ENCODE data around the gene AIF1L.
A peak's percentile ranks its signal among the peaks of the same experiment; 100 is the strongest.

The AIF1L gene

DNA sequence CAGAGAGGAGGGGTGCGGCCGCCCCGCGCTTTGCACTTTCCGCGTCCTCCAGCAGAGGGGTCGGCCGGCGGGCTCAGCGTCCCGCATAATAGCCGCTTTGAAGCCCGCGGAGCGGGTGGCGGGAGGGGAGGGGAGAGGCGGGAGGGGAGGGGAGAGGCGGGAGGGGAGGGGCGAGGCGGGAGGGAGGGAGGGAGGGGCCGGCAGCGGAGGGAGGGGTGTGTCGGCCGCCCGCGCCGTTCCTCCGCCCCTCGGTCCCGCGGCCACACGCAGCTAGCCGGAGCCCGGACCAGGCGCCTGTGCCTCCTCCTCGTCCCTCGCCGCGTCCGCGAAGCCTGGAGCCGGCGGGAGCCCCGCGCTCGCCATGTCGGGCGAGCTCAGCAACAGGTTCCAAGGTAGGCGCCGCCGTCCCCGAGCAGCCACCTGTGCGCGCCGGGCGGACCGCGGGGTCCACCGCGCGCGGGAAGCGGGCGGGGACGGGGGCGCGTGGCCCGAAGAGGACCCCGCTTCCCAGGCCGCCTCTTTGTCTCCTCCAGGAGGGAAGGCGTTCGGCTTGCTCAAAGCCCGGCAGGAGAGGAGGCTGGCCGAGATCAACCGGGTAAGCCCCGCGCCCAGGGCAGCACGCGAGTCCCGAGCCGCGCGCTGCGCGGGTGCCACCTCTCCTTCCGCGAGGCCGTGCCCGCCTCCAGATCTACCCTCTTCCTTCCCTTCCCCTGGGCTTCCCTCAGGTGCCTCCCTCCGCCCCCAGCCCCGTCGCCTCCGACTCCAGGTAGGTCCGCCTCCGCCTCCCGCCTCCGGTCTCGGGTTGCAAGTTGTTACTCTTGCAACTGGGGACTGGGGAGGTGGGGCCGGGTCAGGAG is at the start of gene AIF1L:
AIF1L (plus strand) TSS at position 263 of the 857 bp plus-strand sequence; CDS start at position 362, 99 bp downstream.
- DNase-seq, result peak; percentile 8

DNA sequence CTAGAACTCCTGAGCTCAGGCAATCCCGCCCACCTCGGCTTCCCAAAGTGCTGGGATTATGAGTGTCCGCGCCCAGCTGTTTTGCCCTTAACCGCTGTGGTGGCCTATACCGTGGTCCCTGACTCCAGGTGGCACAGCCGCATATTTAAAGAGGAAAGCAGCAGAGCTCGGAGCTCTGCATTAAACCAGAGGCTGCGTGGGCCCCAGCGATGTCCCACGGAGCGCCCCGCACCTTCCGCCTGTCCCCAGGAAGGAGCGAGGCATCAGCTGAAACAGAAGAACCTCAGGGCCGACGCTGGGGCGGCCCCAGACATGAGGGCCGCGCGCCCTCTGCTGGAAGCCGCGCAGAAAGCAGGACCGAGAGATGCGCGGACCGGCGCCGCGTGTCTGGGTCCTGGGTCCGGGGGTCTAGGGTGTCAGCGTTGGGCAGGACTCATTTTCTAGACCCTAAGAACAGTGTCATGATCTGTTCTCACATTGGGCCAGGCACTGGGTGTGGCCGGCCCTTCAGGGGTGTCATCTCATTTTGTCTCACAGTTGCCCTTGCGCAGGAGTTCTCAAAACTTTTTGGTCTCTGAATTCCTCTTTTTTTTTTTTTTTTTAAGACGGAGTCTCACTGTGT is 49.6 kb upstream of the AIF1L start:
- DNase-seq, result peak; percentile 75

DNA sequence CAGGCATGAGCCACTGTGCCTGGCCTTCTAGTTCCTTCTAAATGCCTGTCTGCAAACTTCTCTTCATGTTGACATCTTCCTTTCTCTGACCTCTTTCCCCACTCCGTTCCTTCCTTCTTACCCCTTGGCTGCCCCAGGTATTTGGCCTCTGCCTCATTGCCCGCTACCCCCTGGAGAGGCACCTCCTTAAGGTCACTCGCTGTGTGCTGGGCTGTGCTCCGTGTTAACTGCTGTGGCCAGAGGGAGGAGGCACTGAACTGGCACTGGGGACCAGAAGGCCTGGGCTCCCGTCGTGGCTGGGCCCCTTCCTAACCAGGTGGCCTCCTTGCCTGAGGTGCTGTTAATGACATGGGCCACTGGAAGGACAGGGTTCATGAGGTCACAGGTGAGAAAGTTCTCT is 48.0 kb upstream of the AIF1L start:
- DNase-seq, result no peak

DNA sequence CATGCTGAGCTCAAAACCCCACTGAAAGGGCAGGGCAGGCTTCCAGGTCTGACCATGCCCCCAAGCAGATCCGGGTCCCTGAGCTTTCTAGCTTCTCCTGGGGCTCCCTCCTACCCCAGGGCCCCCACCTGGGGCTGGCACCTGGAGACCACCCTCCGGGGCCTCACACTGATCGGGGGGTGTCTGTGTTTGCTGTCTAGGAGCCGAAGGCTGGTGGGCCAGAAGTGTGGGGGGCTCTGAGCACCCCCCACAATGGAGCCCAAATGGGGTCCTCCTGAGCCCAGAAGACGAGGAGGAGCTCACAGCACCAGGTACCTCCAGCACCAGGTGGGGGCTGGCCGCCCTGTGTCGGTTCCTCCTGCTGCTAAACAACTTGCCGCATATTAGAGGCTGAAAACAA is 47.5 kb upstream of the AIF1L start:
- no peak for DNase-seq

DNA sequence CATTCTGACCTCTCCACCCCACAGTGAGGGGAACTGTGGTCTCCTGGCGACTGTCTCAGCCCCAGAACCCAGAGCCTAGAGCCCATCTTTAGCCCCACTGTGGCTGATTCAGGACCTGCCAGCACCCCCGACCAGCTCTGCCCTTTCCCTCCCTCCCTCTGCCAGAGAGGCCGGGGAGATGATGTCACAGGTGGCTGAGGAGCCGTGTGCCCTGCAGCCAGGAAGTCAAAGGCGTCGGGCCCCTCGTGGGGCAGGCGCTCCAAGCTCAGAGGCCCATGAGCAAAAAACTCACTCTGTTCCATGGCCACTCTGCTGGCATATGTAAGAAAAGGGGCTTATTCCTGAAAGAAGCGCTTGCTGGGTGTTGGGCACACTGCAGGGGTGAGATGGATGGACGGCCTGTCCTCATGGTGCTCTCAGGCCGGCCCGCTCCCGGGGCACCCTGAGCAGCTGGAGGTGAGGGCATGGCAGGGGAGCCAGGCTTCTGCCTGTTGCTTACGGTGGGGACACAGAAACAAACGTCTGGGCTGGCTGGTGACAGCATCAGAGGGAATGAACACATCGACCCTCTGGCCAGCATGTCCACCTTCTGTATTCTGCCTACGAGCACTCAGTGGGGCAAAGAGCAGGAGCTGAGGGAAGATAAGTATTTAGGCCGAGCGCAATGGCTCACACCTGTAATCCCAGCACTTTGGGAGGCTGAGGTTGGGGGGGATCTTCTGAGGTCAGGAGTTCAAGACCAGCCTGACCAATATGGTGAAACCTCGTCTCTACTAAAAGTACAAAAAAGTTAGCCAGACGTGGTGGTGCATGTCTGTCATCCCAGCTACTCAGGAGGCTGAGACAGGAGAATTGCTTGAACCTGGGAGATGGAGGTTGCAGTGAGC is 46.3 kb upstream of the AIF1L start:
- no peak for DNase-seq

DNA sequence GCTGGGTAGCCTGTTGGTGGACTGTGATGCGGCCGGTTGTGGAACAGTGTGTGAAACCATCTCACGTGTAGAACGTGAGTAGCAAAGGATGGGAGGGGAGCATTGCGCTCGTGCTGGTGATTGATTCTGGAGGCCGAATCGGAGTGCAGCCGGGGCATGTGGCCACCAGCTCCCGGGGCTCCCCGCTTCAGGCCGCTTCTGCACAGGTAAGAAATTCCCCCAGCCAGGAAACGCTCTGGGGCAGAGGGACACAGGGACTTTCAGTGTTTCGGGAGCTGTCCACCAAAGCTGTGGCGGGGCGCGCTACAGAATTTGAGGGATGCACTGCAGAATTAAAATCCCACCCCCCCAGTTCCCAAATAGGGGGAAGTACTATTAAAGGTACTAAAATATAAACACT is 45.5 kb upstream of the AIF1L start:
- no peak for DNase-seq

DNA sequence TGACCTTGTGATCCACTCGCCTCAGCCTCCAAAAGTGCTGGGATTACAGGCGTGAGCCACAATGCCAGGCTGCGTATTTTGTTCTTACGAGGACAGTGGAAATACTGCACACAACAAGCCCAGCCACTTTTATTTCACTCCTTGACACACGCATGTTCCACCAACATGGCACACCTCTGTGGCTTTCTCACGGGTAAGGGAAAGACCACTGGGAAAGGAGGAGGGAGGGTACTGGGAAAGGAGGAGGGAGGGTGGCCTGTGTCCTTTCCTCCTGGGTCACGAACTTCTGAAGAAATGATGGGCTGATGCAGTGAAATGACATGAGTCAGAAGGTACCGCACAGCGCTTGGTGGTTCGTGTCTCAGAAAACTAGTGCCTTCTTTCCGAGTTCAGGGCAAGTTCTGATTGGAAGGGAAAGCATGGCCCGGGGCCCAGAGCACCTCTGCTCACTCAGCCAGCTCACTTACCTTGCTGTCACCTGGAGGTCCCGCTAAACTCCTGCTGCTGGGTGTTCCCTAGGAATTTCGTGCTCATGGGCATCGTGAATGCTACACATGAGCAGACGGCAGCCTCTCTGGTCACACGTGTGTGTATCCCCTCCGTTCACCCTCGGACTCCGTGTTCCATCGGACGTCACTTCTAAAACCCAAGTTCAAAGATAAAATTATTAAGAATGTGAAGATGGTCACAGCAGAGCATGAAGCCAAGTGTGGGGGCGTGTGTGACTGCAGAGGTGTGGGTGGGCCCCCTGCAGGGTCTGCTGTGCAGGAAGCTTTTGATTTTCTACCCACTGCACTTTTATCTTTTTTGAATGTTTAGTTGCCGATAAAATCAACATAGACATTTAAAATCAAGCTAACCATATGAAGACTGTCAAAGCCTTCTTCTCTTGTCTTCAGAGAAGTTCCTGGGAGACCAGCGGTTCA is 44.5 kb upstream of the AIF1L start:
- no peak for DNase-seq

DNA sequence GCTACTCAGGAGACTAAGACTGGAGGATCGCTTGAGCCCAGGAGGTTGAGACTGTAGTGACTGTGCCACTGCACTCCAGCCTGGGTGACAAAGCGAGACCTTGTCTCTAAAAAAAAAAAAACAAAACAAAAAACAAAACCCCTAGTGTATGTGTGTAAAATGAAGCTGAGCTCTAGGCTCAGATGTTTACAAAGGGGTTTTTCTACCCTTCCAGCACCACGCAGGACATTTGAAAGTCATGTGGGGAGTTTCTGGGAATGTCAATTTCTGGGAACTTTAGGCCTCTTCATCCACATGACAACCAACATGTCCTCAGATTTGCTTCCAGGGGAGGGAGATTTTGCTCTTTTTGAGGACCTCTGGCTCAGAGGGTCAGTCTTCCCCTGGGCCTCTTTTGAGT is 42.4 kb upstream of the AIF1L start:
- no peak for DNase-seq

DNA sequence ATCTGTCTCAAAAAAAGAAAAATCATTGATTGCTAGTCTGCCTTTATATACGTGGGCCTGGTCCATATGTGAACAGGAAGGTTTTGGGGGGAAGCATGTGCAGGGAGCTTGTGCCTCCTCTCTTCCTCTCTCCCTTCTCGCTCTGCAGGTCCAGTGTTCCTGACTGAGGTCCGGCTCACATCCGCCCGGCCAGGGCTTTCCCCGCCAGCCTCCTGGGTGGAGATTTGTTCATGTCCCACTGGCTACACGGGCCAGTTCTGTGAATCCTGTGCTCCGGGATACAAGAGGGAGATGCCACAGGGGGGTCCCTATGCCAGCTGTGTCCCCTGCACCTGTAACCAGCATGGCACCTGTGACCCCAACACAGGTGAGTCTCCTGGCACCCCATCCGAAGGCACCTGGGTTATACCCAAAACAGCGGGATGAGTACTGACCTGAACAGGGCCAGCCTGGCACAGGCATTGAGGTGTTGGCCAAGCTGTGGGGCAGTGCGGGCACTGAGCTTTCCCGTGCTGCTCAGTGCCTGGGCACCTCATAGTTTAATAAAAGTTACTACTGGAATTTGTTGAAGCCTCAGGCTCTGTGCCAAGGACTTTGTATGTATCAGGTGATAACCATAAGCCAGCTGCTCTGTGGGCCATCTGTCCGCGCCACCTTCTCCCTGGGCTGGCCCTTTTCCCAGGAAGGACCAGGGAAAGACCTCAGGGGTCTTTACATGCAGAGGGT is 39.4 kb upstream of the AIF1L start:
- DNase-seq, result no peak

DNA sequence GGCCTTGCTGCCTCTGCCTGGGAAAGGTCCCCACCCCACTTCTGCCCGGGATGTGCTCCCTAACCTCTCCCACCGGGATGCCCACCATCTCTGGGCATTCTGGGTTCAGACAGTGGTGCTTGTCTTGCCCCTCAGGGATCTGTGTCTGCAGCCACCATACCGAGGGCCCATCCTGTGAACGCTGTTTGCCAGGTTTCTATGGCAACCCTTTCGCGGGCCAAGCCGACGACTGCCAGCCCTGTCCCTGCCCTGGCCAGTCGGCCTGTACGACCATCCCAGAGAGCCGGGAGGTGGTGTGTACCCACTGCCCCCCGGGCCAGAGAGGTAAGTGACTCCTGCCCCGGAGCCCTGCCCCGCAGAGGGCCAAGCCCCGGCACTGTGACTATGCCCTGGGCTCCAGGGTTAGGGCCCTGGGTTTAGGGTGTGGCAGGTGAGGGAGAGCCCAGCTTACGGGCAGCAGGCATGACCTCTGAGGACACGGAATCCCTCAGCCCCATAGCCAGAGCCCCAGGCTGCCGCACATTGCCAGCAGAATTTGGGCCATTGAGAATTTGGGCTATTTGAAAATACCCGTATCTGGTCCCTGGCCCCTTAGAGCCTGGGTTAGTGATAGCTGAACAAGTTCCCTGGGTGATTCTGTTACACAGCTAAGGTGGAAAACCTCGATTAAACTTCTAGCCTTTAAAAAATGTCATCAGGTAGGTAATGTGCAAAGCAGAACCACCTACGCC is 35.3 kb upstream of the AIF1L start:
- DNase-seq, result no peak

DNA sequence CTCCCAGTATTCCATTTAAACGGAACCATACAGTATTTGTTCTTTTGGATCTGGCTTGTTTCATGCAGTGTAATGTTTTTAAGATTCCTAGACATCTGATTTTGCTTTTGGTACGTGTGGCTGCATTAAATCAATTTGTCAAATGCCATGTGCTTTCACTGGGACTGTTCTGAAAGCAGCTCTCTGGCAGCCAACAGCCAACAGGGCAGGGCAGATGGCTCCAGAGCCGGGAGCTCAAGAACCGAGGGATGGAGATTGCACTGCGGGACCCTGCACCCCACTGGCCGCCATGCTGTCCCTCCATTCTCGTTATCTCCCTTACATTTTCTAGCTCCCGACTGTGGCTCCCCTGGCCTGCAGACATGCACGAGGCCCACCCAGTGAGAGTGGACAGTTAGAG is 33.4 kb upstream of the AIF1L start:
- no peak for DNase-seq

DNA sequence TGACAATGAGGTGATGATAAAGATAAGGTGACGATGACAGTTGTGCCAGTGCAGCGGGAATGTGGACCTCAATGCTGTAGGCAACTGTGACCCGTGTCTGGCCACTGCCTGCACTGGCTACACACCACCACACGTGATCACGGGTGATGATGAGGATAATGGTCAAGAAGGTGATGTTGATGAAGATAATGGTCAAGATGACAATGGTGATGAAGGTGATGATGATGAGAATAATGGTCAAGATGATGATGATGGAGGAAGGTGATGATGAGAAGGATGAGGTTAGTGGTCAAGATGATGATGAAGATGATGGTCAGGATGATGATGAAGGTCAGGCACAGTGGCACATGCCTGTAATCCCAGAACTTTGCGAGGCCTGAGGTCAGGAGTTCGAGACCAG is 30.7 kb upstream of the AIF1L start:
- no peak for DNase-seq

DNA sequence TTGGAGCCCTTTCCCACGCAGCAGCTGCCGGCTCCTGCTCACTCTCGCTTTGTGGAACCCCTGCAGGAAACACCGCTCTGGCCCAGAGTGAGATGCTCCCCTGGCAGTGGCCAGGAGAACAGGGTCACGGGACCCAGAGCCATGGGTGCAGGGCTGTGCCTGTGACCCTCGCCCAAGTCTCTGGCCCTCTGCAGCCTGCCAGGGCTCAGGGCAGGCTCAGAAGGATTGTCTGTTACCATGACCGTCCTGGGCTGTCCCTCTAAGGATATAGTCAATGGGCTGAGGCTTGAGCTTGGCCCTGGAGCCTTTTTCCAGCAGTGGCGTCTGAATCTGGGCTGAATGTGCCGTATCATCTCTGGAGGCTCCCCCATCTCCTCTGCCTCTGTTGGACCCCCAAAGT is 28.7 kb upstream of the AIF1L start:
- DNase-seq, result no peak

DNA sequence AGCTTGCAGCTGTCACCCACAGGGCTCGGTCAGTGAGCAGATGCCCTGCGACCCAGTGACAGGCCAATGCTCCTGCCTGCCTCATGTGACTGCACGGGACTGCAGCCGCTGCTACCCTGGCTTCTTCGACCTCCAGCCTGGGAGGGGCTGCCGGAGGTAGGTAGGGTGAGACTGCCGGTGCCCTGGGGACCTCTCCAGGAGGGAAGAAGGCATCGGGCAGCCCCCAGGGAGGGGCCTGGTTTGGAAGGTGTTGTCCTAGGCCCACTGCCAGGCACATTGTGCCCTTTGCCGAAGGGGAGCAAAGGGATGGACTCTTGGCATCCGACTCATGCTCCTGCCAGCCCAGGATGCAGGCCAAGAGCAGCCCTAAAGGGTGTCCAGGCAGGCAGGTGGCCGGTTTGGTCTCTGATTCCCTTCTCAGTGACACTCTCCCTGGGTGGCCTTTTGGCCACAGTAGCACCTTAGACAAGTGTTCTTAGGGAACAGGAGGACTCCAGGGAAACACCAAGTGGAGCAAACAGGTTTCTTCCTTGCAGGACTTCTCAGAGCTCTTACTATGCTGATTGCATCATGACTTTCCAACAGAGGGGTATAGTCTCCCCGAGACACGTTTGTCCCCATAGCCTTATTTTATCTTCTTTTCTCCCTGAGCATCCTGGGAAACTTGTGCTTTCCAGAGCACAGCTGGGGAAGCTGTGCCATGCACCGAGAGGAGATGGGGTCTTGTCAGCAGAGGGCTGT is 28.1 kb upstream of the AIF1L start:
- no peak for DNase-seq

DNA sequence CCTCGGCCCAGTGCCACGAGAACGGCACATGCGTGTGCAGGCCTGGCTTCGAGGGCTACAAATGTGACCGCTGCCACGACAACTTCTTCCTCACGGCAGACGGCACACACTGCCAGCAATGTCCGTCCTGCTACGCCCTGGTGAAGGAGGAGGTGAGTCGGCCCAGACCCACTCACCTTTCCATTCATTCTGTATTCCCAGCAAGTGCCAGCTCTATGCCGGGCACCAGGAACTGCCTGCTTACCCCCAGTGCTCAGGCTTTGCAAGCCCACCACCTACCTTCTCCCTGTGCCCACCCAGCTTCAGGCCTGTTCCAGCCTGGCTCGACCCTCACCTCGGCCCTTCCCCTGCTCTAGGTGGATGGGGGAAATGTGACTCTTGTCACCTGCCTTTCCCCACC is 26.6 kb upstream of the AIF1L start:
- no peak for DNase-seq

DNA sequence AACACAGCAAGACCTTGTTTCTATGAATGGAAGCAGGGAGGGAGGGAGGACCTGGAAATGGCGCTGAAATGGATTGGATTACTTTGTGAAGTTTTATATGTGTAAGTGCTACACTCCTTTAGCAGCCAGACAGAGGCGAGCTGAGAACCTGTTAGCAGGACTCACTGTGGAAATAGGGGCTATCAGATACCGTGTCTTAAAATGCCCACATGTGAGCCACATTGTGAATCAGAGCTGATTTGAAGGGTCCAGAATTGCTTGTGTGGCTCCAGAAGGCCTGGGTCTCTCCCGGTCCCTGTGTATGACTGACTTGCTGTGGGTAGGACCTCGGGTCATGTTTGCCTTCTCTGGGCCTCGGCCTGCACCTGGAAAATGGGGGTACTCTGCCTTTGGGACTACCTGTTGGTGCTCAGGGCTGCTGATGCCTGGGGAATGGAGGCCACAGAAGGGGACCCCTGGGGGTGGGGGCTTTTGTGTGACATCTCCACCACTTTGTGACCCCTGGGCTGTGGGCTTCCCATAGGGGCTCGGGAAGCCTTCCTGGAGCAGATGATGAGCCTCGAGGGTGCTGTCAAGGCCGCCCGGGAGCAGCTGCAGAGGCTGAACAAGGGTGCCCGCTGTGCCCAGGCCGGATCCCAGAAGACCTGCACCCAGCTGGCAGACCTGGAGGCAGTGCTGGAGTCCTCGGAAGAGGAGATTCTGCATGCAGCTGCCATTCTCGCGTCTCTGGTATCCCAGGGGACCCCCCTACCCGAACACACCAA is 24.0 kb upstream of the AIF1L start:
- no peak for DNase-seq

DNA sequence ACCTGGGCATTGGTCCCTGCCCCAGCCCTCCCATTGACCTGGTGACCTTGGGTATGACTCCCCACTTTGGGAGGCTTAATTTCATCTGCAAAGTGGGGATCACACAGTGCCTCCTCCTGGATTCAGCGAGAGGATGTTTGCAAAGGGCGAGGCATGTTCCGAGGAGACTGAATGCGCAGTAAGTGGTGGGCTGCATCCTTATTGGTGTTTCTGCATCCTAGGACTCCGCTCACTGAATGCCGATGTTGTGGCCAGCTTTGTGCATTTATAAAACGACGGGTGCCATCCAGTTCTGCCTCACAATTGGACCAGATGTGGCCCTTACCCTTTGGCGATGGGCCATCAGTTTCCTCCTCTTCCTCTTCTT is 23.5 kb upstream of the AIF1L start:
- DNase-seq, result no peak

DNA sequence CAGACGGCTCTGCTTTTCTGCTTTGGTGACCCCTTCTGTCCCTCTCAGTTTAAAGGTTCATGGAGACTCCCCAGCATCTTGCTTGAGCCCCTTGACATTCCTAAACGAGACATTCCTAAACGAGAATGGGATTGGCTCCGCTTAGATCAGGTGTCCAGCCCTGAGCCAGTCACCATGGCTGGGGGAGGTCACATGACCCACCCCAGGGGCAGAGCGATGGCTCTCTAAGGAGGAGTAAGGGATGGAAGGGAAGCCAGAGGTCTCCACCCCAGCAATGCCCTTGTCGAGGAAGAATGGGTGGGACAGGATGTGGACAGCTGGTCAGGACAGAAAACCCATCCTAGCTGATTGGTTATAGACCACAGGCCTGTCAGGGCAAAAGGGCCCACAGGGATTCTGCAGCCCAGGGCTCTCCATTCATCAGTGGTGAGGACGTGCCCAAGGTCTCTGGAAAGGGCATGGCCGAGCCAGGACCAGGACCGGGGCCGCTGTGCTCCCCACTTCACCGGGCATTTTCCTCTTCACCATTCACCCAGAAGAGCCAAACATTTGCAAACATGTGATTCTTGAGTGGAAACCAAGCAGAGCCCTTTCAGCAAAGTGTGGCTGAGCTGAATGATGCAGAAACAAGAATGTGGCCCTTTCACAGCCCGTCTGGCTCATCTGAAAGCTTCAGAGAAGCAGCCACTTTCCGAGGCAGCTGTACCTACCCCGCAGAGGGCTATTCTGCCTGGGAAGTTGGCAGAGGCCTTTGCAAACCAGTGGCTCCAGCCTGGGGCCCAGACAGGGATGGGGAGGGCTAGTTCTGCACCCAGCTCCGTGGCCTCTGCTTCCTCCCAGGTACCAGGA is 19.8 kb upstream of the AIF1L start:
- DNase-seq, result no peak

Data from activated naive CD4-positive, alpha-beta T cell treated with Interleukin-2 at 50 U/mL for 16 hours (primary cell).